Upper lobe of left lung (tissue), 6 donors: Measurements from ENCODE around the gene ASTE1. TPM values are rescaled to one million over a fixed set of nuclear protein-coding genes. Genes with fewer than 3 reads are reported as not detected.

Source experiments
- ATAC-seq, 2 donors: fragments of 200-7000 bp; cut with Tn5 transposase; one replicate each; pipeline ENCODE4 v1.9.1; 2022; ENCODE audit warnings: mild to moderate bottlenecking in 2 of 2, moderate library complexity in 2 of 2; ENCODE audit not compliant: low FRiP score in 2 of 2
- DNase-seq, 2 donors: peaks; one replicate each; pipeline ENCODE4 v3.0.0-alpha.2; 2019 to 2020
- H3K27ac ChIP-seq, 4 donors: fragments of 200-600 bp; sonication (generic); one replicate each; pipeline ENCODE4 v1.5.1; 2016 to 2019
- H3K27me3 ChIP-seq, 4 donors: fragments of 200-600 bp; sonication (generic); one replicate each; pipeline ENCODE4 v1.5.1; 2017 to 2019
- H3K36me3 ChIP-seq, 4 donors: fragments of 200-600 bp; sonication (generic); one replicate each; pipeline ENCODE4 v1.5.1; 2016 to 2019
- H3K4me1 ChIP-seq, 4 donors: fragments of 200-600 bp; sonication (generic); one replicate each; pipeline ENCODE4 v1.5.1; 2018 to 2019
- H3K4me3 ChIP-seq, 4 donors: fragments of 200-600 bp; sonication (generic); one replicate each; pipeline ENCODE4 v1.5.1; 2017 to 2019; ENCODE audit warnings: mild to moderate bottlenecking in 2 of 4, moderate library complexity in 1 of 4
- H3K9me3 ChIP-seq, 4 donors: fragments of 200-600 bp; sonication (generic); one replicate each; pipeline ENCODE4 v1.5.1; 2018 to 2019
- EP300 ChIP-seq, 4 donors: sonication (generic); formaldehyde crosslinking; IDR thresholded peaks; one replicate each; pipeline ENCODE4 v1.5.1; 2017; ENCODE audit warnings: antibody characterized with exemption in 4 of 4, control low read depth in 2 of 4
- POLR2A ChIP-seq, 4 donors: fragments of 450-650 bp; IDR thresholded peaks; one replicate each; pipeline ENCODE4 v1.5.1; 2016 to 2017; ENCODE audit warnings: antibody characterized with exemption in 4 of 4, mild to moderate bottlenecking in 2 of 4
- POLR2AphosphoS5 ChIP-seq, 2 donors: sonication (generic); formaldehyde crosslinking; IDR thresholded peaks; one replicate each; pipeline ENCODE4 v1.5.1; 2017; ENCODE audit warnings: antibody characterized with exemption in 2 of 2
- WGBS, 2 donors: methylation state at CpG; one replicate each; pipeline ENCODE4 v1.1.5; 2017 to 2018; 5-methylcytosine and 5-hydroxymethylcytosine counted together
- total RNA-seq, 6 donors: library from RNA; depleted of rRNA in 4 of 6; stranded (reverse); fragments of >200 nt in 4 of 6; gene quantifications; one replicate each; pipeline versions ENCODE4 v1.1.0 to v1.2.1, GENCODE V29; 2016 to 2021
- TF ChIP-seq, protein P1 (sequence below), 6 experiments: fragments of 450-650 bp in 4 of 6; fragments of 200-600 bp in 2 of 6; sonication (generic) in 2 of 6; IDR thresholded peaks; one replicate each; pipeline ENCODE4 v1.5.1; 2016 to 2019; ENCODE audit warnings: antibody characterized with exemption in 6 of 6
- donor health status: DM: no; HTN: no; CAD: no; lungs with moderate emphysema.
- donor health status: DM: no; HTN: yes; CAD: no; lungs with severe emphysema.

ASTE1 gene
- total RNA-seq, 6 donors from 2014 or later: 0.67 to 6.8 (median 6.2) TPM

DNA sequence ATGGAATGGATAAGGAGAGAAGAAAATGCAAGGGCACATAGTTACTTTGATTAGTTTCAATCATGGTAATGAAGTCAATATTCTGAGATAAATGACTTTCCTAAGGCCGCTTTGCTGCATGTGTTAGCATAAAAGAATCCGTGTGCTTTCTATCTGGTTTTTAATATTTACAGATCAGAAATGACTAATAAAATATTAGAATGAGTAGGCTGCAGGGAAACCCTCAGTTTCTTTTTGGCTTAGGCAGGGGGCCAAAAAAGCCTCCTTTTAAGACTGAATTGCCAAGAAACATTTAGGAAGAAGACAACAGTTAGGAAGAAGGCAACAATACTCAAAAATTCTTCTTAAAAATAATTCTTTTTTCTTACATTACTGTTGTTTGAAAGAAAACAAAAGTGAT is 11.7 kb upstream of the ASTE1 start:
- WGBS, 2 donors: 63 to 64% methylated on average over 2 of the region's 2 CpGs
- TF ChIP-seq POLR2AphosphoS5 (IDR thresholded peaks at IDR 0.05): no peak
- TF ChIP-seq, protein P1, sequence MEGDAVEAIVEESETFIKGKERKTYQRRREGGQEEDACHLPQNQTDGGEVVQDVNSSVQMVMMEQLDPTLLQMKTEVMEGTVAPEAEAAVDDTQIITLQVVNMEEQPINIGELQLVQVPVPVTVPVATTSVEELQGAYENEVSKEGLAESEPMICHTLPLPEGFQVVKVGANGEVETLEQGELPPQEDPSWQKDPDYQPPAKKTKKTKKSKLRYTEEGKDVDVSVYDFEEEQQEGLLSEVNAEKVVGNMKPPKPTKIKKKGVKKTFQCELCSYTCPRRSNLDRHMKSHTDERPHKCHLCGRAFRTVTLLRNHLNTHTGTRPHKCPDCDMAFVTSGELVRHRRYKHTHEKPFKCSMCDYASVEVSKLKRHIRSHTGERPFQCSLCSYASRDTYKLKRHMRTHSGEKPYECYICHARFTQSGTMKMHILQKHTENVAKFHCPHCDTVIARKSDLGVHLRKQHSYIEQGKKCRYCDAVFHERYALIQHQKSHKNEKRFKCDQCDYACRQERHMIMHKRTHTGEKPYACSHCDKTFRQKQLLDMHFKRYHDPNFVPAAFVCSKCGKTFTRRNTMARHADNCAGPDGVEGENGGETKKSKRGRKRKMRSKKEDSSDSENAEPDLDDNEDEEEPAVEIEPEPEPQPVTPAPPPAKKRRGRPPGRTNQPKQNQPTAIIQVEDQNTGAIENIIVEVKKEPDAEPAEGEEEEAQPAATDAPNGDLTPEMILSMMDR (IDR thresholded peaks at IDR 0.05): no peak
- no peak for TF ChIP-seq EP300 (IDR thresholded peaks at IDR 0.05)
- no peak for TF ChIP-seq POLR2A (IDR thresholded peaks at IDR 0.05)
- ATAC-seq (no peak), DNase-seq (no peak)
- H3K27me3 ChIP-seq: no peaks in the 10 kb centered on the region
- H3K4me1 ChIP-seq: peaks cover 0 to 3% (median 0%) of the 10 kb centered on the region in 4 donors
- H3K27ac ChIP-seq: no peak overlapping the region
- H3K36me3 ChIP-seq: no peaks in the 10 kb centered on the region
- H3K4me3 ChIP-seq: no peak overlapping the region
- H3K9me3 ChIP-seq: no peaks in the 10 kb centered on the region

DNA sequence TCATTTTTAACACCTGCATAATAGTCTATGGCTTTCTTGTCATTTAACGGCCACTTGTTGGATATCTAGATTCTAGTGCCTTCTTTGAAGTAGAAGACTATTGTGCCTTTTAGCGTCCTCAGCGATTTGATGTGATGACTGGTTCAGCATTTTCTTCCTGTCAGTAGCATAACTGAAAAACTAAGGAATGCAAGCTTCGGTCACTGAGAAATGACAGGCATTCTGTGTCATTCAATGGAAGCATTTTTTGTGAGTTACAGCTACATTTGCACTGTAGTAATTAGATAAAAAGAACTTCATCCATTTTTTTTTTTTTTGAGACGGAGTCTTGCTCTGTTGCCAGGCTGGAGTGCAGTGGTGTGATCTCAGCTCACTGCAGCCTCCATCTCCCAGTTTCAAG is 10.4 kb upstream of the ASTE1 start:
- TF ChIP-seq POLR2A (IDR thresholded peaks at IDR 0.05) (no peak), EP300 (IDR thresholded peaks at IDR 0.05) (no peak), POLR2AphosphoS5 (IDR thresholded peaks at IDR 0.05) (no peak)
- TF ChIP-seq, protein P1 (IDR thresholded peaks at IDR 0.05): no peak
- H3K27ac ChIP-seq: no peak overlapping the region
- no peaks in the 10 kb centered on the region for H3K27me3 ChIP-seq
- H3K4me3 ChIP-seq: no peak overlapping the region
- no peaks in the 10 kb centered on the region for H3K36me3 ChIP-seq
- no peaks in the 10 kb centered on the region for H3K9me3 ChIP-seq
- DNase-seq (no peak), ATAC-seq (no peak)
- peaks cover 0 to 3% (median 0%) of the 10 kb centered on the region in 4 donors for H3K4me1 ChIP-seq
- WGBS, 2 donors: 87 to 94% methylated on average over 5 of the region's 5 CpGs

DNA sequence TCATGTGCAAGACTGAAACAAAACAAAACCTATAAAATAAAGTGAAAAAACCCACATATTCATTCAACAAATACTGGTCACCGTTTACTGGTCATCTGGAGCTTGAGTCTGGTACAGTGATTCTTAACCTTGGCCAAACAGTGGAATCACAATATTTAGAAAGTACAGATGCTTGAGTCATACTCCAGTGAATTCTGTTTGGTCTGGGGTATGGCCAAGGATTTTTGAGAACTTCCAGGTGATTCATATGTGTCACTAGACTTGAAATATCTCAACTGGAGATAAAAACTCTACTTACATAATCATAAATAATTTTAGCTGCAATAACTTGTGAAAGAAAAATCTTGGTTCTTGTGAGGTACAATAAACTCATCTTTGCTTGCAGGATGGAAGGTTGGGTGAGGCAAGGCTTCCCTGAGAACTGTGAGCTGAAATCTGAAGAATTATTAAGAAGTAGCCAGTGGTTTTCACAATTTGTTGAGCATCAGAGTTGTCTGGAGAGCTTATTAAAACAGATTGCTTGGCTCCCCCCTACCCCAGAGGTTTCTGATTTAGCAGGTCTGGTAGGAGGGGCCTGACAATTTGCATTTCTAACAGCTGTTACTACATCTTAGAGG is 9.7 kb upstream of the ASTE1 start:
- no peak overlapping the region for H3K27ac ChIP-seq
- WGBS, 2 donors: 37 to 38% methylated on average over 1 of the region's 1 CpG
- no peaks in the 10 kb centered on the region for H3K27me3 ChIP-seq
- H3K9me3 ChIP-seq: no peaks in the 10 kb centered on the region
- no peaks in the 10 kb centered on the region for H3K36me3 ChIP-seq
- DNase-seq (no peak), ATAC-seq (peak in 1 of 2 donors; percentile 41)
- peaks cover 0 to 3% (median 0%) of the 10 kb centered on the region in 4 donors for H3K4me1 ChIP-seq
- H3K4me3 ChIP-seq: no peak overlapping the region
- TF ChIP-seq EP300 (IDR thresholded peaks at IDR 0.05): no peak
- no peak for TF ChIP-seq POLR2AphosphoS5 (IDR thresholded peaks at IDR 0.05)
- no peak for TF ChIP-seq POLR2A (IDR thresholded peaks at IDR 0.05)
- TF ChIP-seq, protein P1 (IDR thresholded peaks at IDR 0.05): no peak

DNA sequence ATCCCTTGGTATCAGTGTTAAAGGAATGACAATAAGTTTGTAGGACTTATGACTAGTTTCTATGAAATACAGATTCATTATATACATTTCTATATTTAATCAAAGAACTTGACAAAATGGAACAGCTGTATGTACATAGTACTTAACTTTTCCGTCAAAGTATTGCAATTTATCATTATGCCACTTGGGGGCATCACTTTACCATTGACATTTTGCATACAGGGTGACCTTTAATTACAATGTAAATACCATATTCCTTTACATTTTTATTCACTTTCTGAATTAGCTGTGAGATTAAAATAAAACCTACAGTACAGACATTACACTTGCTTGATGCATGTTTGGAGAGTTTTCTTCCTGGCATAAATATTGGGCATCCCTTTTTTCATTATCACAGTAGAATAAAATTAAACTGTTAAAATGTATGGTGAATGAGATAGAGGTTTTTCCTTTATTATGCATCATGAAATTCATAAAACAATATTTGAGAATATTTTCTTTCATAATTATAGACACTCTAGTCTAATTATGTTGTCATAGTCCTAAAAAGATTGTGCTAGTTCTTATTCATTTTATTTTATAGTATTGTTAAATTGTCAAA is 7.0 kb upstream of the ASTE1 start:
- no peak overlapping the region for H3K4me3 ChIP-seq
- peaks cover 0 to 3% (median 0%) of the 10 kb centered on the region in 4 donors for H3K36me3 ChIP-seq
- ATAC-seq (peak in 1 of 2 donors; percentile 58), DNase-seq (no peak)
- TF ChIP-seq POLR2AphosphoS5 (IDR thresholded peaks at IDR 0.05) (no peak), POLR2A (IDR thresholded peaks at IDR 0.05) (no peak), EP300 (IDR thresholded peaks at IDR 0.05) (no peak)
- TF ChIP-seq, protein P1 (IDR thresholded peaks at IDR 0.05): peak; percentile 36 to 60 (median 50)
- H3K27ac ChIP-seq: no peak overlapping the region
- peaks cover 0 to 3% (median 0%) of the 10 kb centered on the region in 4 donors for H3K4me1 ChIP-seq
- WGBS, 2 donors: 13 to 14% methylated on average over 1 of the region's 1 CpG
- H3K9me3 ChIP-seq: no peaks in the 10 kb centered on the region
- no peaks in the 10 kb centered on the region for H3K27me3 ChIP-seq
